Activated CD8-positive, alpha-beta T cell treated with anti-CD3 and anti-CD28 coated beads for 36 hours (primary cell): ENCODE data around the gene MRPL53. TPM values are rescaled to one million over a fixed set of nuclear protein-coding genes. Genes with fewer than 3 reads are reported as not detected.

ENCODE experiments used
- ATAC-seq: fragments of 200-7000 bp; cut with Tn5 transposase; one replicate; pipeline ENCODE4 v1.10.0; 2021; ENCODE audit warnings: mild to moderate bottlenecking, moderate library complexity
- CTCF ChIA-PET: fragments of 350-600 bp; sonication (Branson Sonifier 250); formaldehyde crosslinking; loops from one replicate; lab custom pipeline; 2021; ENCODE audit warnings: antibody characterized with exemption; lab: Charles Lee
- POLR2A ChIA-PET: fragments of 350-600 bp; sonication (Branson Sonifier 250); formaldehyde crosslinking; loops from one replicate; lab custom pipeline; 2021; ENCODE audit warnings: antibody characterized with exemption; lab: Charles Lee
- DNase-seq: peaks from one replicate; pipeline ENCODE4 v3.0.0-alpha.2; 2020
- H3K27ac Mint-ChIP-seq: one replicate; pipeline ENCODE4 v1.8.0; 2021; ENCODE audit warnings: mild to moderate bottlenecking, mixed read lengths
- H3K27me3 Mint-ChIP-seq: one replicate; pipeline ENCODE4 v1.8.0; 2021; ENCODE audit warnings: mixed read lengths
- H3K36me3 Mint-ChIP-seq: one replicate; pipeline ENCODE4 v1.8.0; 2021; ENCODE audit warnings: low read depth, mixed read lengths
- H3K4me1 Mint-ChIP-seq: one replicate; pipeline ENCODE4 v1.8.0; 2021; ENCODE audit warnings: low read depth, mixed read lengths
- H3K4me3 Mint-ChIP-seq: one replicate; pipeline ENCODE4 v1.8.0; 2021; ENCODE audit warnings: mild to moderate bottlenecking, moderate library complexity, mixed read lengths
- H3K9me3 Mint-ChIP-seq: one replicate; pipeline ENCODE4 v1.8.0; 2021; ENCODE audit warnings: mixed read lengths
- CTCF ChIP-seq: fragments of 200-600 bp; IDR thresholded peaks from one replicate; pipeline ENCODE4 v1.8.0; 2022; ENCODE audit warnings: antibody characterized with exemption, mild to moderate bottlenecking
- intact Hi-C: fragments of 100-400 bp; cut with micrococcal nuclease; formaldehyde crosslinking; loops from one replicate; pipeline ENCODE4 v1.10.0; 2022
- total RNA-seq, 2 experiments: library from RNA; stranded (reverse); gene quantifications; one replicate each; pipeline ENCODE4 v1.2.3, GENCODE V29; 2021

MRPL53 gene
- total RNA-seq, 2 experiments from 2014 or later = 111 to 113 TPM

GRCh38 chr2:74426181-74426758 lies 46.2 kb downstream of the MRPL53 start:
- no peak for TF ChIP-seq CTCF
- Mint-ChIP-seq H3K9me3 (no peaks in the 10 kb centered on the region), H3K4me3 (no peak overlapping the region), H3K27me3 (no peaks in the 10 kb centered on the region), H3K27ac (no peak overlapping the region), H3K4me1 (peaks cover 8% of the 10 kb centered on the region), H3K36me3 (peaks cover 20% of the 10 kb centered on the region)
- ATAC-seq = no peak
- intact Hi-C loops = no loop called here
- POLR2A ChIA-PET = interaction anchor here (1.1 kb wide), 1 partner anchor 14 kb away, joined by 3 read pairs; no protein-coding TSS in a partner anchor
- CTCF ChIA-PET = no interaction called here
- no peak for DNase-seq

GRCh38 chr2:74425523-74425922 lies 47.0 kb downstream of the MRPL53 start:
- H3K36me3 Mint-ChIP-seq = peaks cover 20% of the 10 kb centered on the region
- peaks cover 11% of the 10 kb centered on the region for H3K4me1 Mint-ChIP-seq
- CTCF ChIA-PET = no interaction called here
- POLR2A ChIA-PET = no interaction called here
- H3K27ac Mint-ChIP-seq = no peak overlapping the region
- no peaks in the 10 kb centered on the region for H3K9me3 Mint-ChIP-seq
- H3K27me3 Mint-ChIP-seq = no peaks in the 10 kb centered on the region
- no peak for TF ChIP-seq CTCF
- no peak overlapping the region for H3K4me3 Mint-ChIP-seq
- no peak for ATAC-seq
- intact Hi-C loops = no loop called here
- no peak for DNase-seq

GRCh38 chr2:74424995-74425406 lies 47.5 kb downstream of the MRPL53 start:
- no peak for DNase-seq
- no peaks in the 10 kb centered on the region for H3K9me3 Mint-ChIP-seq
- peaks cover 20% of the 10 kb centered on the region for H3K36me3 Mint-ChIP-seq
- CTCF ChIA-PET = interaction anchor here (0.6 kb wide), 1 partner anchor 58 kb away, joined by 3 read pairs; the partner anchor contains the start of genes CCDC142 and TTC31
- peaks cover 15% of the 10 kb centered on the region for H3K4me1 Mint-ChIP-seq
- ATAC-seq = no peak
- H3K27ac Mint-ChIP-seq = no peak overlapping the region
- TF ChIP-seq CTCF = no peak
- no peak overlapping the region for H3K4me3 Mint-ChIP-seq
- no peaks in the 10 kb centered on the region for H3K27me3 Mint-ChIP-seq
- intact Hi-C loops = no loop called here
- POLR2A ChIA-PET = no interaction called here

- ATAC-seq = no peak
- Mint-ChIP-seq H3K36me3 (peaks cover 20% of the 10 kb centered on the region), H3K4me1 (peaks cover 18% of the 10 kb centered on the region), H3K9me3 (no peaks in the 10 kb centered on the region), H3K27me3 (no peaks in the 10 kb centered on the region), H3K4me3 (no peak overlapping the region), H3K27ac (no peak overlapping the region)
- CTCF ChIA-PET = interaction anchor here (0.6 to 1.0 kb wide), 3 partner anchors 9 to 59 kb away, joined by 3 to 4 read pairs (median 3); partner anchors contain the start of genes CCDC142 and TTC31
- no peak for DNase-seq
- intact Hi-C loops = no loop called here
- POLR2A ChIA-PET = interaction anchor here (0.6 to 1.1 kb wide), 2 partner anchors 30 to 204 kb away, joined by 3 to 5 read pairs; partner anchors contain the start of gene INO80B
- TF ChIP-seq CTCF = no peak
Observed at GRCh38 chr2:74424139-74424992, 48.1 kb downstream of the MRPL53 start.
